IMR-90 (cell line): ENCODE results near the gene RAB40C.

Experiments used
- CEBPB ChIP-seq: IDR thresholded peaks from 2 replicates; pipeline ENCODE4 v1.6.1; 2012; ENCODE audit warnings: low read depth, low read length, improper control_type of control experiment
- CHD1 ChIP-seq: IDR thresholded peaks from 2 replicates; pipeline ENCODE4 v1.6.1; 2012; ENCODE audit warnings: low read depth, low read length, improper control_type of control experiment
- CTCF ChIP-seq: conservative IDR thresholded peaks from 2 replicates; pipeline ENCODE4 v1.5.1; 2012; ENCODE audit warnings: mild to moderate bottlenecking, low read depth, low read length, improper control_type of control experiment
- ELK1 ChIP-seq: fragments of 150-350 bp; IDR thresholded peaks from 2 replicates; pipeline ENCODE4 v1.6.1; 2016; ENCODE audit warnings: low read depth, mild to moderate bottlenecking, low read length, moderate library complexity, borderline replicate concordance
- MXI1 ChIP-seq: IDR thresholded peaks from 2 replicates; pipeline ENCODE4 v1.6.1; 2012; ENCODE audit warnings: low read depth, mild to moderate bottlenecking, low read length, moderate library complexity, borderline replicate concordance
- POLR2A ChIP-seq: IDR thresholded peaks from 2 replicates; pipeline ENCODE4 v1.6.1; 2012; ENCODE audit warnings: mild to moderate bottlenecking, low read depth, low read length
- RAD21 ChIP-seq: IDR thresholded peaks from 2 replicates; pipeline ENCODE4 v1.6.1; 2012; ENCODE audit warnings: low read length, improper control_type of control experiment
- RCOR1 ChIP-seq: IDR thresholded peaks from 2 replicates; pipeline ENCODE4 v1.6.1; 2012; ENCODE audit warnings: mild to moderate bottlenecking, low read length, improper control_type of control experiment; ENCODE audit not compliant: insufficient replicate concordance

- TF ChIP-seq CTCF (no peak), RCOR1 (no peak), CEBPB (no peak), POLR2A (no peak), RAD21 (no peak), CHD1 (no peak), MXI1 (no peak), ELK1 (no peak)
These were observed 54.7 kb downstream of the RAB40C start for GRCh38 chr16:644556-644955.
